Endothelial cell of umbilical vein (primary cell): ENCODE measurements around the gene LRP10. TPM values are rescaled to one million over a fixed set of nuclear protein-coding genes. Genes with fewer than 3 reads are reported as not detected.

ENCODE experiments used
- BruUV-seq: library from RNA; stranded (reverse); fragments of 400-500 nt; replicated peaks from 2 replicates; lab custom pipeline; 2021; lab: Mats Ljungman, UMichigan
- CTCF ChIA-PET: fragments of 300-600, 350-600 bp; sonication (Branson Sonifier 250); formaldehyde crosslinking; loops from one replicate; lab custom pipeline; 2021; ENCODE audit warnings: antibody characterized with exemption, inconsistent platforms; lab: Charles Lee
- POLR2A ChIA-PET: fragments of 300-600, 350-600 bp; sonication (Branson Sonifier 250); formaldehyde crosslinking; loops from one replicate; lab custom pipeline; 2021; ENCODE audit warnings: antibody characterized with exemption, inconsistent platforms; lab: Charles Lee
- DNase-seq: peaks from one replicate; pipeline ENCODE4 v3.0.0-alpha.2; 2011; ENCODE audit warnings: low read depth, low spot score
- FAIRE-seq: peaks from 2 replicates; lab custom pipeline; 2011; peaks lifted over from hg19 to GRCh38; lab: Jason Lieb, UNC
- H2AFZ ChIP-seq: 2 replicates; pipeline ENCODE4 v1.6.0; 2012; ENCODE audit warnings: low read depth, low read length, control low read depth, inconsistent platforms
- H3K27ac ChIP-seq: 2 replicates; pipeline ENCODE4 v1.5.1; 2011; ENCODE audit warnings: low read depth, mild to moderate bottlenecking, control low read depth, low read length, moderate library complexity; ENCODE audit not compliant: insufficient read depth
- H3K27me3 ChIP-seq, 2 experiments: 2 replicates each; pipeline versions ENCODE4 v1.6.0 to v1.6.1; 2011; ENCODE audit warnings: low read length in 2 of 2, mixed read lengths in 1 of 2; ENCODE audit not compliant: control insufficient read depth in 2 of 2, insufficient read depth in 2 of 2
- H3K36me3 ChIP-seq, 2 experiments: 2 replicates in 1 of 2; 3 replicates in 1 of 2; pipeline ENCODE4 v1.5.1; 2011; ENCODE audit warnings: low read length in 2 of 2, mild to moderate bottlenecking in 1 of 2, moderate library complexity in 1 of 2; ENCODE audit not compliant: control insufficient read depth in 2 of 2, insufficient read depth in 2 of 2; ENCODE audit errors: extremely low read depth in 1 of 2
- H3K4me1 ChIP-seq: 3 replicates; pipeline ENCODE4 v1.5.1; 2011; ENCODE audit warnings: mild to moderate bottlenecking, low read length; ENCODE audit not compliant: control insufficient read depth, insufficient read depth; ENCODE audit errors: extremely low read depth
- H3K4me2 ChIP-seq: 2 replicates; pipeline ENCODE4 v1.6.1; 2011; ENCODE audit warnings: low read length, control low read depth, mixed read lengths; ENCODE audit not compliant: insufficient read depth
- H3K4me3 ChIP-seq, 3 experiments: fragments of 200-600 bp in 1 of 3; sonication (generic), shearing (Covaris generic) in 1 of 3; replicated peaks in 1 of 3; 2 replicates each; pipeline ENCODE4 v1.5.1; 2011 to 2016; ENCODE audit warnings: control low read depth in 3 of 3, low read length in 3 of 3, mild to moderate bottlenecking in 2 of 3, inconsistent platforms in 1 of 3, low read depth in 1 of 3, moderate library complexity in 1 of 3; ENCODE audit not compliant: insufficient read depth in 1 of 3
- H3K79me2 ChIP-seq: 2 replicates; pipeline ENCODE4 v1.6.0; 2012; ENCODE audit warnings: low read length, inconsistent platforms; ENCODE audit not compliant: control insufficient read depth, insufficient read depth
- H3K9ac ChIP-seq: replicated peaks from 2 replicates; pipeline ENCODE3; 2011; ENCODE audit warnings: low read length, control low read depth; ENCODE audit not compliant: insufficient read depth; ENCODE audit errors: extremely low read depth
- H3K9me1 ChIP-seq: replicated peaks from 3 replicates; pipeline ENCODE4 v1.6.0; 2011; ENCODE audit warnings: mild to moderate bottlenecking, low read length; ENCODE audit not compliant: control insufficient read depth, insufficient read depth; ENCODE audit errors: extremely low read depth
- H3K9me3 ChIP-seq: replicated peaks from 2 replicates; pipeline ENCODE4 v1.5.1; 2012; ENCODE audit warnings: low read length, inconsistent platforms; ENCODE audit not compliant: control insufficient read depth, insufficient read depth
- H4K20me1 ChIP-seq: replicated peaks from 2 replicates; pipeline ENCODE3; 2011; ENCODE audit warnings: mild to moderate bottlenecking, low read length; ENCODE audit not compliant: control insufficient read depth, insufficient read depth; ENCODE audit errors: extremely low read depth
- EZH2 ChIP-seq: IDR thresholded peaks from 2 replicates; pipeline ENCODE4 v1.6.1; 2012; ENCODE audit warnings: borderline replicate concordance, low read depth, mild to moderate bottlenecking, moderate library complexity, low read length, inconsistent platforms; ENCODE audit not compliant: severe bottlenecking
- MYC ChIP-seq: IDR thresholded peaks from one replicate; pipeline ENCODE4 v1.6.1; 2011; ENCODE audit warnings: mild to moderate bottlenecking, low read depth, low read length
- POLR2A ChIP-seq: IDR thresholded peaks from 2 replicates; pipeline ENCODE4 v1.6.1; 2012; ENCODE audit warnings: low read depth, mild to moderate bottlenecking, control low read depth, low read length
- POLR2AphosphoS5 ChIP-seq: IDR thresholded peaks from 2 replicates; pipeline ENCODE4 v1.6.1; 2012; ENCODE audit warnings: low read depth, mild to moderate bottlenecking, control low read depth, low read length, moderate library complexity; ENCODE audit not compliant: insufficient read depth
- dilution Hi-C: fragments of 300-500 bp; cut with MboI; formaldehyde crosslinking; loops from one replicate; pipeline ENCODE4 v1.15.0; 2019; ENCODE audit warnings: low sequenced_read_pairs; ENCODE audit not compliant: extremely low pct_ligation_motif_present
- intact Hi-C: fragments of 100-400 bp; cut with micrococcal nuclease; formaldehyde crosslinking; loops from one replicate; pipeline ENCODE4 v1.10.0; 2022
- polyA plus RNA-seq, 4 experiments: library from polyadenylated mRNA; depleted of rRNA in 3 of 4; stranded (reverse) in 3 of 4; unstranded in 1 of 4; fragments of >200 nt; gene quantifications; 2 replicates each; pipeline versions ENCODE4 v1.2.1 to v1.2.3, GENCODE V29; 2011 to 2012; ENCODE audit warnings: missing spikeins in 1 of 4
- total RNA-seq: library from RNA; stranded (reverse); gene quantifications from 2 replicates; pipeline ENCODE4 v1.2.3, GENCODE V29; 2021

LRP10 gene
- total and polyA plus RNA-seq, 2 donors (not counting 3 experiments of a cell fraction or from before 2014, with no cell fraction given): 123 to 157 TPM

- Histone ChIP-seq H3K9me3 (no peaks in the 10 kb centered on the region), H3K27ac (peak overlapping the region; percentile 13), H3K79me2 (peaks cover 87% of the 10 kb centered on the region), H3K36me3 (peaks cover 38 to 61% of the 10 kb centered on the region in 2 experiments), H3K27me3 (no peaks in the 10 kb centered on the region), H4K20me1 (no peaks in the 10 kb centered on the region), H2AFZ (no peak overlapping the region), H3K9ac (no peak overlapping the region), H3K4me3 (no peak overlapping the region), H3K4me2 (no peak overlapping the region), H3K9me1 (no peaks in the 10 kb centered on the region), H3K4me1 (peaks cover 38% of the 10 kb centered on the region)
- ChIA-PET POLR2A (no interaction called here), CTCF (interaction anchor here (0.6 to 1.2 kb wide), 5 partner anchors 8 to 272 kb away, joined by 3 to 4 read pairs (median 3); no protein-coding TSS in a partner anchor)
- intact Hi-C loops: no loop called here
- FAIRE-seq: no peak
- no peak for DNase-seq
- dilution Hi-C loops: no loop called here
- TF ChIP-seq POLR2AphosphoS5 (peak; percentile 39), EZH2 (no peak)
- BruUV-seq: TSS peak; percentile 7
These were observed 29.1 kb upstream of the LRP10 start for GRCh38 chr14:22842211-22843122.

- peaks cover 38 to 61% of the 10 kb centered on the region in 2 experiments for H3K36me3 ChIP-seq
- intact Hi-C loops (no loop called here), dilution Hi-C loops (no loop called here)
- TF ChIP-seq POLR2A: peak; percentile 41
- TF ChIP-seq MYC: no peak
- no peak overlapping the region for H3K4me3 ChIP-seq
- H3K4me1 ChIP-seq: peaks cover 47% of the 10 kb centered on the region
- no peak for DNase-seq
- ChIA-PET POLR2A (no interaction called here), CTCF (interaction anchor here (0.6 to 1.2 kb wide), 6 partner anchors 9 to 273 kb away, joined by 3 to 4 read pairs (median 3); no protein-coding TSS in a partner anchor)
- H3K27ac ChIP-seq: peak overlapping the region; percentile 13
- no peaks in the 10 kb centered on the region for H3K9me3 ChIP-seq
- no TSS peak for BruUV-seq
- no peak overlapping the region for H3K4me2 ChIP-seq
- H3K79me2 ChIP-seq: peaks cover 79% of the 10 kb centered on the region
- no peak for FAIRE-seq
- H4K20me1 ChIP-seq: no peaks in the 10 kb centered on the region
- H3K9me1 ChIP-seq: no peaks in the 10 kb centered on the region
- H3K9ac ChIP-seq: no peak overlapping the region
- H3K27me3 ChIP-seq: no peaks in the 10 kb centered on the region
- H2AFZ ChIP-seq: no peak overlapping the region
These were observed 28.2 kb upstream of the LRP10 start for GRCh38 chr14:22843123-22843925.
